HG03039 (cell line): ENCODE results near the gene LYPD3.

ENCODE experiments used
- ATAC-seq: cut with Tn5 transposase; IDR thresholded peaks from one replicate; pipeline ENCODE4 v1.9.1; 2021; ENCODE audit warnings: mild to moderate bottlenecking, moderate library complexity; ENCODE audit not compliant: unreplicated experiment

Gene LYPD3

DNA sequence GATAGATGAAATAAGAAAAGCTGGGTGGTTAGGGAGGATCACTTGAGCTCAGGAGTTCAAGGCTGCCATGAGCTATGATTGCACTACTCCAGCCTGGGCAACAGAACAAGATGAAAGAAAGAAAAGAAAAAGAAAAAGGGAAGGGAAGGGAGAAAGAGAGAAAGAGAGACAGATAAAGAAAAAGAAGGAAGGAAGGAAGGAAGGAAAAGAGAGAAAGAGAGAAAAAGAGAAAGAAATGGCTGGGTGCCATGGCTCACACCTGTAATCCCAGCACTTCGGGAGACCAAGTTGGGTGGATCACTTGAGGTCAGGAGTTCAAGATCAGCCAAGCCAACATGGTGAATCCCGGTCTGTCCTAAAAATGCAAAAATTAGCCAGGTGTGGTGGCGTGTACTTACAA lies 29.6 kb downstream of the LYPD3 start:
- no peak for ATAC-seq

DNA sequence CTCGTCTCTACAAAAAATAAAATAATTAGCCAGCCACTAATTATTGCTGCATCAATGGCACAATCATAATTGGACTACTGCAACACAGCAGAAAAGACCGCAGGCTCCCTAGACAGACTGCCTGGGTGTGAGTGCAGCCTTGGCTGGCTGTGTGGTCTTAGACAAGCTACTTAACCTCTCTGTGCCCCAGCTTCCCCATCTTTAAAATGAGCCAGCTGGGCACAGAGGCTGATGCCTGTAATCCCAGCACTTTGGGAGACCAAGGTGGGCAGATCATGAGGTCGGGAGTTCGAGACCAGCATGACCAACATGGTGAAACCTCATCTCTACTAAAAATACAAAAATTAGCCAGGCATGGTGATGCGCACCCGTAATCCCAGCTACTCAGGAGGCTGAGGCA lies 31.7 kb downstream of the LYPD3 start:
- no peak for ATAC-seq

DNA sequence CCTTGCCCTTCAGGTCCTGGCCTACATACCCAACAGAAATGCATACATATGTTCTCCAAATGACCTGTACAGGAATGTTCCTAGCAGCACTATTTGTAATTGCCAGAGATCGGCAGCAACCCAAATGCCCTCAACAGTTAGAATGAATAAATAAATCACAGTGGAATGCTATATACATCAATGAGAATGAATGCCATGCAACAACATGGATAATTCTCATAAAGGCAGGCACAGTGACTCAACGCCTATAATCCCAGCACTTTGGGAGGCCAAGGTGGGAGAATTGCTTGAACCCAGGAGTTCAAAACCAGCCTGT lies 32.1 kb downstream of the LYPD3 start:
- ATAC-seq, result no peak

DNA sequence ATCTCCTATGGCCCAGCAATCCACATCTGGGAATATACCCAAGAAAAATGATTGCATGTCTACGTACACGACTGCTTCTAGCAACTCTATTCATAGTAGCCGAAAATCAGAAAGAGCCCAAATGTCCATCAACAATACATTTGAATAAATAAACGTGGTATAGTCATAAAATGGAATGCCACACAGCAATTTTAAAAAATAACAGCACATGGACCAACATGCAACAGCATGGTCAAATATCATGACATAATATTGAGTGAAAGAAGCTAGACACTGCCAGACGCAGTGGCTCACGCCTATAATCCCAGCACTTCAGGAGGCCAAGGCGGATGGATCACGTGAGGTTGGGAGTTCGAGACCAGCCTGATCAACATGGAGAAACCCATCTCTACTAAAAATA lies 34.4 kb downstream of the LYPD3 start:
- ATAC-seq, result no peak

DNA sequence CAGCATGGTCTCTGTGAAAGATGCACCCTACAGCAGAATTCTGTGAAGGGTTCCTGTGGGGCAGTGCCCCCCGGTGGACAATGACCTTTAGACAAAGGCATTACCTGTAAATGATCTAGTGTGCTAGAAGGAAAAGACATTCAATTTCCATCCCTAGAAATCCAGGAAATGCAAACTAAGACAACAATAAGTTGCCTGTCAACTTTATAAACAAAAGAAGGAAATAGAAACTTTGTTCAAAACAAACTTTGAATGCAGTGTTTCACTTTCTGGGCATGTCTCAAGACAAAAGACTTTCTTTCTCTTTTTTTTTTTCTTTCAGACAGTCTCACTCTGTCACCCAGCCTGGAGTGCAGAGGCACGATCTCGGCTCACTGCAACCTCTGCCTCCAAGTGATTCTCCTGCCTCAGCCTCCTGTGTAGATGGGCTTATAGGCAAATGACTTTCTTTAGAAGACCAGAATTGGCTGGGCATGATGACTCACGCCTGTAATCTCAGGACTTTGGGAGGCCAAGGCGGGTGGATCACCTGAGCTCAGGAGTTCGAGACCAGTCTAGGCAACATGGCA lies 35.2 kb downstream of the LYPD3 start:
- no peak for ATAC-seq

DNA sequence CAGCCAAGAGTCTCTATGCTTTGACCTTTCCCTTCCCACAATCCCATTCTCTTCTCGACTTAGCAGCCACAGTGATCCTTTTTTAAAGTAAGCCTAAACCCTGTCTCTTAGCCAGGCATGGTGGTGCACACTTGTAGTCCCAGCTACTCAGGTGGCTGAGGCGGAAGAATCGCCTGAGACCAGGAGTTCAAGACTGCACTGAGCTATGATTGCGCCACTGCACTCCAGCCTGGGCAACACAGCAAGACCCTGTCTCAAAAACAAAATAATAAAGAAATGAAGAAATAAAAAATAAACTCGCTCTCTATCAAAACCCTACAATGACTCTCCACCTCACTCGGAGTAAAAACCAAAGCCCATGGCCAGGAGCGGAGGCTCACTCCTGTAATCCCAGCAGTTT lies 36.0 kb downstream of the LYPD3 start:
- ATAC-seq, result no peak

DNA sequence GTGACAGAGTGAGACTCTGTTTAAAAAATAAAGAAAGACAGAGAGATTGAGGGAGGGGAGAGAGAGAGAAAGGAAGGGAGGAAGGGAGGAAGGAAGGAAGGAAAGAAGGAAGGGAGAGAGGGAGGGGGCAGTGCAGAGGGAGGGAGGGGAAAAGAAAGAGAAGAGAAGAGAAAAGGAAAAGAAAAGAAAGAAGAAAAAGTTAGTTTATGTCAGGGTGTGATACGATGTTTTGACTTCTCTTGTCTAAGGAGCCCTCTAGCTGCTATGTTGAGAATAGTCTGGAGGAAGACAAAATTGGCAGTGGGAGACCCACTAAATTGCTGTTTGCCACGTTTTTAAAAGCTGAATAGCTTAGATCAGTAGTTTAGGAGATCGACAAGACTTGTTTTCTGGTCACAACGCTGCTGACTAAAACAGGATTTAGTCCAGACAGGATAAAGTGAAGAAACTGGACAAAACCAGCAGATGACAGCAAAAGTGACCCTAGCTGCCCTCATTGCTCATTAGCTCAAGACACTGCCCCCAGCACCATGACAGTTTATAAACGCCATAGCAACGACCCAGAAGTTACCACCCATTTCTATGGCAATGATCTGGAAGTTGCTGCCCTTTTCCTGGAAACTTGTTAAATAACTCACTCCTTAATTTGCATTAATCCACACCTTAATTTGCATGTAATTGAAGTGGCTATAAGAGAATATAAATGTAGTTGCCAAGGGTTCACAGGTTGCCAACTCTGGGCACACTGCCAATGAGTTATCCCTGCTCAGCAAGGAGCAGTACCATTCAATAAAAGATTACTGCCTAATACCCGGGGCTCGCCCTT lies 39.6 kb downstream of the LYPD3 start:
- ATAC-seq, result no peak

DNA sequence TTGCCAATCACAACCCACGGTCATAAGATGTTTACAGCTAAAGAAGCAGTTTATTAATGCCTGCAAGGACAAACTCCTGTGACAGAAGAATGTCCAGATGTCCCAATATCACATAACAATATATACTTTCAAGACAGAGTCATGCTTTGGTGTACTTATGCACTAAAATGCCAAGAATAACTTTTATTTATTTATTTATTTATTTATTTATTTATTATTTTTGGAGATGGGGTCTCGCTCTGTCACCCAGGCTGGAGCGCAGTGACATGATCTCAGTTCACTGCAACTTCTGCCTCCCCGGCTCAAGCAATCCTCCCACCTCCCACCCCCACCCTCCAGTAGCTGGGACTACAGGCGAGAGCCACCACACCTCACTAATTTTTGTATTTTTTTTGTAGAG lies 41.6 kb downstream of the LYPD3 start:
- ATAC-seq, result no peak

DNA sequence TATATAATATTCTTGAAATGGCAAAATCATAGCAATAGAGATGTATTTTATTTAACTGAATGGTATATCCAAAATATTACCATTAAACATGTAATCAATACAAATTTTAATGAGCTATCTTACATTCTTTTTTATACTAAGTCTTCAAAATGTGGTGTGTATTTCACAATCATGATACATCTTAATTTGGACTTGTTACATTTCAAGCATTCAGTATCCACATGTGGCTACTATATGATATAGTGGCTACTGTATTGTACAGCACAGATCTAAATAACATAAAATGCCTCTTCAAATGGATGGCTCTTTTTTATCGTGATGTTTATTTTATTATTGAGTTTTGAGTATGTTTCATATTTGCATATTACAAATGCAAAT lies 42.7 kb downstream of the LYPD3 start:
- no peak for ATAC-seq

DNA sequence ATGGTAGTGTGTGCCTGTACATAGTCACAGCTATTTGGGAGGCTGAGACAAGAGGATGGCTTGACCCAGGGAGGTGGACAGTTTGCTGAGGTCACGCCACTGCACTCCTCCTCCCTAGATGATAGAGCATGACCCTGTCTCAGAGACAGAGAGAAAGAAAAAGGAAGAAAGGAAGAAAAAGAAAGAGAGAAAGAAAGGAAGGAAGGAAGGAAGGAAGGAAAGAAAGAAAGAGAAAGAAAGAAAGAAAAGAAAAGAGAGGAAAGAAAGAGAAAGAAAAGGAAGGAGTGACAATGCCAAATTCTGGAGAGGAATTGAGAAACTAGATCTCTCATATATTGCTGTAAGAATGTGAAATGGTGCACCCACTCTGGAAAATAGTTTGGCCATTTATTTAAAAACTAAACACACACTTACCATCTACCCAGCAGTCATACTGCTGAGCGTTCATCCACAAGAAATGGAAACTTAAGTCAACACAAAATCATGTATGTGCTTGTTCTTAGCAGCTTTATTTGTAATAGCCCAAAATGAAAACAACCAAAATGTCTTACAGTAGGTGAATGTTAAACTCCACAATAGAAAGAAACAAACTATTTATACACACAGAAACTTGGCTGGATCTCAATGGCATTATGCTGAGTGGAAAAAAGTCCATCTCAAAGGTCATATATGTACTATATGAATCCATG lies 43.3 kb downstream of the LYPD3 start:
- ATAC-seq, result no peak

DNA sequence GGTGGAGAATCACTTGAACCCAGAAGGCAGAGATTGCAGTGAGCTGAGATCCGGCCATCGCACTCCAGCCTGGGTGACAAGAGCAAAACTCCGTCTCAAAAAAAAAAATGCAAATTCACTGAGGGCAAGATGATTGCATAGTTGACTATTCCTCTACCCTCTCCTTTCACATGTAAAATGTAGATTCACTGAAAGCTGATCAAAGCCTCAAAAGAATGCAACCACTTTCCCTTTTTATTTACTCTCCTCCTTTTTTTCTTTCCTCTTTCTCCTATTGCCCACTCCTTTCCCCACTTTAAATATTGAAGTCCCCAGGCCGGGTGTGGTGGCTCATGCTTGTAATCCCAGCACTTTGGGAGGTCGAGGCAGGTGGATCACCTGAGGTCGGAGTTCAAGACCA lies 44.5 kb downstream of the LYPD3 start:
- no peak for ATAC-seq

DNA sequence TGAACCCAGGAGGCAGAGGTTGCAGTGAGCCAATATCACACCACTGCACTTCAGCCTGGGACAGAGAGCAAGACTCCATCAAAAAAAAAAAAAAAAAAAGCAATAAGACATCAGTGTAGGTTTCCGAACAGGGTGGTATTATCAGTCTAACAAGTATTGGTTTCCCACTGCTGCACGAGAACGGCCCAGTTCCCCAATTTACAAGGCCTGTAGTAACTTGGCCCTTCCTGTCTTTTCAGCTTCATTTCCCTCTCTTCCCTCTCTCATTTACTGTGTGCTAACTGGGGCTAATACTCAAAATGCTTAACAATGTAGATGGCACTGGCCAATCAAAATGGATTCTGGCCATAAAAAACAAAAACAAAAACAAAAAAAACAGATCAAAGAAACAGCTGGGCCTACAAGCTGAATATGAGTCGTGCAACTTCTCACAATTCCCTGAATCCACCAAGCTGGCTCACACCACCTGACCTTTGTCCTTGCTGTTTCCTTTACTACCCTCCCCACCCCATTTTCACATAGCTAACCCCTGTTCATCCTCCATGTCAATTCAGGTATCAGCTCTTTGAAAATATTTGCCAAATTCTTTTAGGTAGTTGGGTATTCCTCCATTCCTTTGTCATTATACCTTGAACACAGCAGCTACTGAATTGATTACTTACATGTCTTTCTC lies 48.3 kb downstream of the LYPD3 start:
- ATAC-seq, result no peak

DNA sequence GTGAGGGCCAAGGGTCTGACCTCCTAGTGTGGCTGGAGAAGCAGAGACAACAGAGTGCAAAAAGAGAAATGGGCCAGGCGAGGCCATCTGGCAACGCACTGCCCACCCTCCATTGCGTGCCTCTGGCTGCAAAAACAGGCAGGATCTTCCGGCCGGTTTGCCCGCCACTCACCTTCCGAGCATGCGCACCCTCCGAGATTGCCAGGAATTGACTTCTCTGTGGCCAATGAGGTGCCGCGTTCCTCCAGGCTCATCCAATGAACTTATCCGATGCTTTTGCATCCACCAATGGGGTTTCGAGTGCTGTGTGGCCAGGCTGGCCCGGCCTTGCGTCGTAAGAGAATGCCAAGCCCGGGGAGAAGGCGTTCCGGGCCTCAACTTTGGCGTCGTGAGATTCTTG lies 50.9 kb downstream of the LYPD3 start, which contains the start of gene TEX101:
Gene TEX101 (plus strand): TSS at position 337 of the 400 bp plus-strand sequence. CDS start 1,030 bp downstream, outside the sequence.
- ATAC-seq, result no peak

DNA sequence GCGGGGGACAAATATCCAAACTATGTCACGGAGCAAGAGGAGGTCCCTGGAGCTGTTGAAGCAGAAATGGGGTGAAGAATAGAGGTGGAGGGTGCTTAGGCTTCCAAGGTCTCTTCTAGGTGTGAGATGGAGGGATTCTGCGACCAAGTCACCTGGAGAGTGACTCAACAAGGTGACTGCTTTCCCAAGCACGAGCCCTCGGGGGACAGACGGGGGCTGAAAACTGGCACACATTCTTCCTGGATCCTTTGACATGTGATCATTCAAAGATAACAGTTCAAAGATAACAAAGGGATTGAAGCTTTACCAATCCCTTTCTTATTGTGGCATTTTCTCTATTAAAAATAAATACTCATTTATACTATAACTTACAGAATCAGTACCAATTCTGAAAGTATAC lies 53.0 kb downstream of the LYPD3 start:
- ATAC-seq, result no peak
